Measurements from ENCODE around the gene HTRA3. TPM values are rescaled to one million over a fixed set of nuclear protein-coding genes. Genes with fewer than 3 reads are reported as not detected.

HTRA3 gene
- total RNA-seq, 1 experiment from 2014 or later: not detected

DNA sequence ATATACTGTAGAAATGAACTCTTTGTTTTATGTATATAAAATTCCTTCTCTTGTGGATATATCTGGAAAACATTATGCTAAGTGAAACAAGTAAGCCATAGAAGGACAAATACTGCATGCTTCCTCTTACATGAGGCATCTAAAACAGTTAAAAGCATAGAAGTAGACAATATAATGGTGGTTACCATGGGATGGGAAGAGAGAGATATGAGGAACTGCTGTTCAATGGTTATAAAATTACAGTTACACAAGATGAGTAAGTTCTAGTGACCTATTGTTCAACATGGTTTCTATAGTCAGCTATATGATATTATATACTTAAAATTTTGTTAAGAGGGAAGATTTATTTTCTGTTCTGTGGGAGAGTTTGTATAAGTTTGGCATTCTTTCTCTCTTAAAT, 43.4 kb downstream of the HTRA3 start:
- H3K27me3 Mint-ChIP-seq (ENCODE audit: unreplicated experiment): peaks cover 30% of the 10 kb centered on the region
- DNase-seq: no peak
- peaks cover 12% of the 10 kb centered on the region for H3K4me1 Mint-ChIP-seq (ENCODE audit: low read depth, unreplicated experiment)
- no peak overlapping the region for H3K4me3 Mint-ChIP-seq (ENCODE audit: low read depth, unreplicated experiment)
- no TSS peak for BruUV-seq (replicated peaks)
- H3K27ac Mint-ChIP-seq (ENCODE audit: unreplicated experiment): no peak overlapping the region
- no peaks in the 10 kb centered on the region for H3K9me3 Mint-ChIP-seq (ENCODE audit: low read depth, unreplicated experiment)
- peaks cover 8% of the 10 kb centered on the region for H3K36me3 Mint-ChIP-seq (ENCODE audit: insufficient read depth, unreplicated experiment)
- intact Hi-C loops (cut with micrococcal nuclease; ENCODE audit: unreplicated experiment): no loop called here
- CTCF ChIA-PET: no interaction called here
- TF ChIP-seq, protein P1, sequence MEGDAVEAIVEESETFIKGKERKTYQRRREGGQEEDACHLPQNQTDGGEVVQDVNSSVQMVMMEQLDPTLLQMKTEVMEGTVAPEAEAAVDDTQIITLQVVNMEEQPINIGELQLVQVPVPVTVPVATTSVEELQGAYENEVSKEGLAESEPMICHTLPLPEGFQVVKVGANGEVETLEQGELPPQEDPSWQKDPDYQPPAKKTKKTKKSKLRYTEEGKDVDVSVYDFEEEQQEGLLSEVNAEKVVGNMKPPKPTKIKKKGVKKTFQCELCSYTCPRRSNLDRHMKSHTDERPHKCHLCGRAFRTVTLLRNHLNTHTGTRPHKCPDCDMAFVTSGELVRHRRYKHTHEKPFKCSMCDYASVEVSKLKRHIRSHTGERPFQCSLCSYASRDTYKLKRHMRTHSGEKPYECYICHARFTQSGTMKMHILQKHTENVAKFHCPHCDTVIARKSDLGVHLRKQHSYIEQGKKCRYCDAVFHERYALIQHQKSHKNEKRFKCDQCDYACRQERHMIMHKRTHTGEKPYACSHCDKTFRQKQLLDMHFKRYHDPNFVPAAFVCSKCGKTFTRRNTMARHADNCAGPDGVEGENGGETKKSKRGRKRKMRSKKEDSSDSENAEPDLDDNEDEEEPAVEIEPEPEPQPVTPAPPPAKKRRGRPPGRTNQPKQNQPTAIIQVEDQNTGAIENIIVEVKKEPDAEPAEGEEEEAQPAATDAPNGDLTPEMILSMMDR (IDR thresholded peaks at IDR 0.05; ENCODE audit: unreplicated experiment): no peak

DNA sequence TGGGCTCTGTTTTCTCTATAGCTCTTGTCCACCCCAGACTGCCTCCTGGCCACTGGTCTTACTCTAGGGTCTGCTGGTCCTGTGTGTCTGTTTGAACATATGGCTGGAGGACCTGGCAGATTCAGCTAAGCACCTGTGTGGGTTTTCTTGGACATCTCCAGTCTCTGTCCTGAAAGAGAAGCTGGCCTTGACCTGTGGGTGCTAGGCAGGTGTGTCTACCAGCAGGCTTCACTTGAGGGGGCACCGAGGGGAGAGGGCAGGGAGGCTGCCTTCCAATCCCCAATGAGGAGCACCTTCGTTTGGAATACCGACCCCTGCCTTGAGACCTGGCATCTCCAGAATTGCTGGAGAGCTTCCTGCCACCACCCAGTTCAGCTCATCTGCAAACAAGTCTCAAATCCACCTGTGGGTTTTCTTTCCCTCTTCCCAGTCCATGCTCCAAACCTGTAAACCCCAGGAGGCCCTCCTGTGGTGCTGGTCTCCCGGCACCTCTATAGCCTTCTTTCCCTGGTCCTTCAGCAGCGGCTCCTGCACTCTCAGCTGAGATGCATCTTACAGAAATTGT, 45.2 kb downstream of the HTRA3 start:
- DNase-seq: no peak
- BruUV-seq (replicated peaks): no TSS peak
- Mint-ChIP-seq H3K36me3 (ENCODE audit: insufficient read depth, unreplicated experiment) (peaks cover 8% of the 10 kb centered on the region), H3K4me3 (ENCODE audit: low read depth, unreplicated experiment) (no peak overlapping the region), H3K27ac (ENCODE audit: unreplicated experiment) (no peak overlapping the region), H3K4me1 (ENCODE audit: low read depth, unreplicated experiment) (peaks cover 12% of the 10 kb centered on the region), H3K27me3 (ENCODE audit: unreplicated experiment) (peaks cover 22% of the 10 kb centered on the region), H3K9me3 (ENCODE audit: low read depth, unreplicated experiment) (no peaks in the 10 kb centered on the region)
- intact Hi-C loops (cut with micrococcal nuclease; ENCODE audit: unreplicated experiment): no loop called here
- CTCF ChIA-PET: no interaction called here
- TF ChIP-seq, protein P1 (IDR thresholded peaks at IDR 0.05; ENCODE audit: unreplicated experiment): no peak

DNA sequence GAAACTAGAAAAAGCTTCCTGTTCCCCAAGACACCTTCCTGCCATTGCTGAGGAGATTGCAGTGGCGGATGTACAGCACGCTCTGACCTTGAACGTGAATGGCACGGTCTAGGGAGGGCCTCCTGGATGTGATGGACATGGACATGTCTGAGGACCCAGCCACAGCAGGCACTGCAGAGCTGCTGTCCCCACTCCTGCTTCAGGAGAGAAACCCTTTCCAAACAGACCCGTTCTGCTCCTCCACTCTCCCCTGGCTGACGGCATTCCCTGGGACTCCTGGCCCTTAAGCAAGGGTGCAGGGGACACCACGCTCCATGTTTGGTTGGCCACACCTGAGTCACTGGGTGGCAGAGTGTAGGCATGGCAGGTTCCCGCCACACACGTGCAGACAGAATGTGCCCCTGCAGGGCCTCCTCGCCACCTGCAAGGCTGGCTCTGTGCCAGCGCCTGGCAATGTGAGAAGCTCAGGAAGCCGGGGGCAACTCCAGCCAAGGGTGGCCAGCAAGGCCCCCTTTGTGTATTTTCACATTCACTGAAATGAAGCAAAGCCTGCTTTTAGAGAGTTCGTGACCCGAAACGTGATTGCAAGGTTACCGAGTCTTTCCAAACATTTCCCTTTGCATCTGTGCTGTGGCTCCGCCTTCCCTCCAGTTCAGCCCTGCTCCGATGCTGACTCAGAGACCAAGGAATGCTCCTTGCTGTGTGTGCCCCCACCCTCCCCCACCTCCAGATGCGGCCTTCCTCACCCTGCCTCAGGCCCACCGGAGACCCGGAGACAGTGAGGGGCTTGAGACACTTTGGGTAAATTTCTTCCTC, 46.1 kb downstream of the HTRA3 start:
- Mint-ChIP-seq H3K9me3 (ENCODE audit: low read depth, unreplicated experiment) (no peaks in the 10 kb centered on the region), H3K4me3 (ENCODE audit: low read depth, unreplicated experiment) (peak overlapping the region; percentile 45), H3K4me1 (ENCODE audit: low read depth, unreplicated experiment) (peaks cover 12% of the 10 kb centered on the region), H3K36me3 (ENCODE audit: insufficient read depth, unreplicated experiment) (peaks cover 8% of the 10 kb centered on the region), H3K27me3 (ENCODE audit: unreplicated experiment) (peaks cover 13% of the 10 kb centered on the region), H3K27ac (ENCODE audit: unreplicated experiment) (no peak overlapping the region)
- TF ChIP-seq, protein P1 (IDR thresholded peaks at IDR 0.05; ENCODE audit: unreplicated experiment): no peak
- CTCF ChIA-PET: no interaction called here
- BruUV-seq (replicated peaks): no TSS peak
- peak; percentile 67 for DNase-seq
- intact Hi-C loops (cut with micrococcal nuclease; ENCODE audit: unreplicated experiment): no loop called here

DNA sequence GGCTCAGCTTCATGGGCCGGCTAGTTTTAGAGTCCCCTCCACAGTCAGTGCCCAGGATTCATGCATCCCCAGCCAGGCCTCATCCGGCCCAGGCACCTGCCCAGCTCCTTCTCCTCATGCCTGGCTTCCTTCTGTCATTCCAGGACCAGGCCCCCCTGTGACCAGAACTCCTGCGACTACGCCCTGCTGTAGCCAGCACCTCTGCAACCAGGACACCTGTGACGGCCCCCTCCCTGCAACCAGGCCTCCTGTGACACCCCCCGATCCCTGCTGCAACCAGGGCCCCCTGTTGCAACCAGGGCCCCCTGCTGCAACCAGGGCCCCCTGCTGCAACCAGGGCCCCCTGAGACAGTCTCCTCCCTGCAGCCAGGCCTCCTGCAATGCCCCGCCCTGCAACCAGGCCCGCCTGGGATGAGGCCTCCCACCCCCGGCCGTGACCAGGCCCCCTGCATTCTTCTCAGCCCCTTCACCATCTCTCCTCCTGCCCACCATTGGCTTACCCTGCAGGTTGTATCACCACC, 46.8 kb downstream of the HTRA3 start:
- Mint-ChIP-seq H3K36me3 (ENCODE audit: insufficient read depth, unreplicated experiment) (peaks cover 5% of the 10 kb centered on the region), H3K4me3 (ENCODE audit: low read depth, unreplicated experiment) (no peak overlapping the region), H3K27ac (ENCODE audit: unreplicated experiment) (no peak overlapping the region), H3K4me1 (ENCODE audit: low read depth, unreplicated experiment) (peaks cover 12% of the 10 kb centered on the region), H3K27me3 (ENCODE audit: unreplicated experiment) (peaks cover 7% of the 10 kb centered on the region), H3K9me3 (ENCODE audit: low read depth, unreplicated experiment) (no peaks in the 10 kb centered on the region)
- CTCF ChIA-PET: no interaction called here
- intact Hi-C loops (cut with micrococcal nuclease; ENCODE audit: unreplicated experiment): no loop called here
- TF ChIP-seq, protein P1 (IDR thresholded peaks at IDR 0.05; ENCODE audit: unreplicated experiment): no peak
- no TSS peak for BruUV-seq (replicated peaks)
- no peak for DNase-seq

Data from Calu3 (cell line).